CD4-positive, alpha-beta T cell (primary cell): ENCODE data around the gene PRM1. TPM values are rescaled to one million over a fixed set of nuclear protein-coding genes. Genes with fewer than 3 reads are reported as not detected.

ENCODE experiments used
- ATAC-seq: fragments of 200-7000 bp; cut with Tn5 transposase; one replicate; pipeline ENCODE4 v1.10.0; 2022; ENCODE audit warnings: mild to moderate bottlenecking; ENCODE audit not compliant: poor library complexity
- CTCF ChIA-PET: fragments of 350-600 bp; sonication (Branson Sonifier 250); formaldehyde crosslinking; loops from one replicate; lab custom pipeline; 2021; ENCODE audit warnings: antibody characterized with exemption, inconsistent platforms; lab: Charles Lee
- POLR2A ChIA-PET: fragments of 350-600 bp; sonication (Branson Sonifier 250); formaldehyde crosslinking; loops from one replicate; lab custom pipeline; 2021; ENCODE audit warnings: antibody characterized with exemption, inconsistent platforms; lab: Charles Lee
- DNase-seq, 14 experiments: peaks; one replicate each; pipeline ENCODE4 v3.0.0-alpha.2; 2013 to 2020; ENCODE audit warnings: mixed read lengths in 2 of 14
- H3K27ac ChIP-seq, 2 donors: one replicate each; pipeline versions ENCODE4 v1.5.1 to v1.7.0; 2013; ENCODE audit warnings: low read length in 2 of 2, low read depth in 1 of 2, mild to moderate bottlenecking in 1 of 2
- H3K27me3 ChIP-seq, 2 experiments: 1 replicate in 1 of 2; 2 replicates in 1 of 2; pipeline versions ENCODE4 v1.6.1 to v1.7.0; 2013; ENCODE audit warnings: low read length in 2 of 2, control low read depth in 1 of 2, mild to moderate bottlenecking in 1 of 2, moderate library complexity in 1 of 2; ENCODE audit not compliant: insufficient read depth in 2 of 2, control insufficient read depth in 1 of 2
- H3K36me3 ChIP-seq: one replicate; pipeline ENCODE4 v1.6.1; 2013; ENCODE audit warnings: low read length, control low read depth; ENCODE audit not compliant: insufficient read depth
- H3K4me1 ChIP-seq: one replicate; pipeline ENCODE4 v1.6.1; 2013; ENCODE audit warnings: low read length, control low read depth; ENCODE audit not compliant: insufficient read depth
- H3K4me3 ChIP-seq: one replicate; pipeline ENCODE4 v1.5.1; 2013; ENCODE audit warnings: mild to moderate bottlenecking, low read length, moderate library complexity
- H3K9me3 ChIP-seq, 2 experiments: 1 replicate in 1 of 2; 2 replicates in 1 of 2; pipeline versions ENCODE4 v1.6.1 to v1.7.0; 2013; ENCODE audit warnings: low read length in 2 of 2, mild to moderate bottlenecking in 2 of 2, control low read depth in 1 of 2, moderate library complexity in 1 of 2; ENCODE audit not compliant: control insufficient read depth in 1 of 2, insufficient read depth in 1 of 2
- H3K27ac Mint-ChIP-seq: one replicate; pipeline ENCODE4 v1.8.0; 2020; ENCODE audit warnings: mixed read lengths
- H3K27me3 Mint-ChIP-seq: one replicate; pipeline ENCODE4 v1.8.0; 2021; ENCODE audit warnings: mixed read lengths
- H3K36me3 Mint-ChIP-seq: one replicate; pipeline ENCODE4 v1.8.0; 2021; ENCODE audit warnings: low read depth, mixed read lengths
- H3K4me1 Mint-ChIP-seq: one replicate; pipeline ENCODE4 v1.8.0; 2021; ENCODE audit warnings: low read depth, mixed read lengths
- H3K4me3 Mint-ChIP-seq: one replicate; pipeline ENCODE4 v1.8.0; 2020; ENCODE audit warnings: mild to moderate bottlenecking, mixed read lengths
- H3K9me3 Mint-ChIP-seq: one replicate; pipeline ENCODE4 v1.8.0; 2020; ENCODE audit warnings: mixed read lengths
- CTCF ChIP-seq: fragments of 200-600 bp; IDR thresholded peaks from one replicate; pipeline ENCODE4 v1.8.0; 2022; ENCODE audit warnings: antibody characterized with exemption, mild to moderate bottlenecking
- intact Hi-C, 2 experiments: fragments of 100-400 bp; cut with DNase I in 1 of 2; cut with micrococcal nuclease in 1 of 2; formaldehyde crosslinking; loops; one replicate each; pipeline versions ENCODE4 v1.15.1 to v1.9.0; 2023 to 2025; cut with DNase I, micrococcal nuclease
- polyA plus RNA-seq, 2 donors: library from polyadenylated mRNA; unstranded; fragments of 120-200 nt; gene quantifications; one replicate each; pipeline ENCODE4 v1.2.1, GENCODE V29; 2013
- total RNA-seq, 174 experiments: library from RNA in 2 of 174; stranded (reverse) in 2 of 174; gene quantifications; one replicate each; pipeline ENCODE4 v1.2.3 and lab custom pipeline; 2021 to 2026

Gene PRM1
- total RNA-seq, result not detected
- polyA plus RNA-seq (2013, experiment 1 of 2), result not detected
- polyA plus RNA-seq (2013, experiment 2 of 2), result not detected
- total RNA-seq (lab: John Stamatoyannopoulos, UW), result 0 to 0.05 (median 0) reads per million in 172 experiments

- no peaks in the 10 kb centered on the region for H3K4me1 Mint-ChIP-seq
- DNase-seq, result no peak
- no peak for ATAC-seq
- H3K27ac ChIP-seq, result no peak within 1 kb of the TSS
- POLR2A ChIA-PET, result no interaction called here
- no peaks in the 10 kb centered on the region for H3K27me3 ChIP-seq
- no peaks in the 10 kb centered on the region for H3K36me3 ChIP-seq
- H3K27me3 Mint-ChIP-seq, result no peaks in the 10 kb centered on the region
- no peak within 1 kb of the TSS for H3K4me3 ChIP-seq
- no peaks in the 10 kb centered on the region for H3K9me3 Mint-ChIP-seq
- TF ChIP-seq CTCF, result no peak
- H3K4me1 ChIP-seq, result no peaks in the 10 kb centered on the region
- no peaks in the 10 kb centered on the region for H3K9me3 ChIP-seq
- intact Hi-C loops, result no loop called here
- CTCF ChIA-PET, result no interaction called here
- no peak within 1 kb of the TSS for H3K27ac Mint-ChIP-seq
- H3K36me3 Mint-ChIP-seq, result no peaks in the 10 kb centered on the region
- no peak within 1 kb of the TSS for H3K4me3 Mint-ChIP-seq
Measured at GRCh38 chr16:11280616-11281522, at the start of gene PRM1. PRM1 (minus strand) TSS chr16:11281330; CDS start chr16:11281238, 92 bp downstream.

- H3K4me3 ChIP-seq, result no peak overlapping the region
- Mint-ChIP-seq H3K4me1 (peaks cover 27% of the 10 kb centered on the region), H3K36me3 (no peaks in the 10 kb centered on the region), H3K27ac (no peak overlapping the region), H3K9me3 (no peaks in the 10 kb centered on the region), H3K27me3 (no peaks in the 10 kb centered on the region), H3K4me3 (no peak overlapping the region)
- peaks cover 0 to 11% of the 10 kb centered on the region in 2 experiments for H3K9me3 ChIP-seq
- DNase-seq, result no peak
- H3K4me1 ChIP-seq, result peaks cover 29% of the 10 kb centered on the region
- H3K27me3 ChIP-seq, result peaks cover 0 to 2% of the 10 kb centered on the region in 2 experiments
- CTCF ChIA-PET, result interaction anchor here (1.5 kb wide), 1 partner anchor 106 kb away, joined by 3 read pairs; no protein-coding TSS in a partner anchor
- no peak for TF ChIP-seq CTCF
- no peaks in the 10 kb centered on the region for H3K36me3 ChIP-seq
- intact Hi-C loops, result no loop called here
- POLR2A ChIA-PET, result interaction anchor here (2.6 kb wide), 1 partner anchor 75 kb away, joined by 14 read pairs; the partner anchor contains the start of gene SOCS1
- ATAC-seq, result no peak
- no peak overlapping the region for H3K27ac ChIP-seq
Measured at GRCh38 chr16:11330526-11331237, 49.6 kb upstream of the PRM1 start.

- no peaks in the 10 kb centered on the region for H3K36me3 Mint-ChIP-seq
- CTCF ChIA-PET, result interaction anchor here (1.5 kb wide), 1 partner anchor 105 kb away, joined by 3 read pairs; no protein-coding TSS in a partner anchor
- ATAC-seq, result no peak
- no peak for DNase-seq
- Histone ChIP-seq H3K27me3 (peaks cover 0 to 2% of the 10 kb centered on the region in 2 experiments), H3K36me3 (no peaks in the 10 kb centered on the region), H3K4me1 (peaks cover 34% of the 10 kb centered on the region), H3K4me3 (no peak overlapping the region), H3K27ac (no peak overlapping the region), H3K9me3 (peaks cover 0 to 11% of the 10 kb centered on the region in 2 experiments)
- intact Hi-C loops, result loop anchor here in 1 of 2 experiments (2.0 kb wide), 1 partner anchor 25 kb away; no protein-coding TSS in a partner anchor
- peaks cover 27% of the 10 kb centered on the region for H3K4me1 Mint-ChIP-seq
- TF ChIP-seq CTCF, result no peak
- POLR2A ChIA-PET, result interaction anchor here (2.6 kb wide), 1 partner anchor 74 kb away, joined by 14 read pairs; the partner anchor contains the start of gene SOCS1
- H3K4me3 Mint-ChIP-seq, result no peak overlapping the region
- no peaks in the 10 kb centered on the region for H3K27me3 Mint-ChIP-seq
- H3K27ac Mint-ChIP-seq, result no peak overlapping the region
- no peaks in the 10 kb centered on the region for H3K9me3 Mint-ChIP-seq
Measured at GRCh38 chr16:11329891-11330290, 48.8 kb upstream of the PRM1 start.
